Activated T-cell treated with anti-CD3 and anti-CD28 coated beads for 48 hours (primary cell): ENCODE data around the gene ZNF205.
"Not testable (repeated sequence)": the region's sequence is repeated elsewhere in the genome, so short reads cannot be mapped to it uniquely, and the experiment has no call there.

Source experiments
- DNase-seq: peaks from one replicate; pipeline ENCODE4 v3.0.0-alpha.2; 2020; ENCODE audit warnings: low read depth

The ZNF205 gene

GRCh38 chr16:3149630-3150345 lies 37.4 kb downstream of the ZNF205 start:
- DNase-seq: no peak

GRCh38 chr16:3150346-3151218 lies 38.2 kb downstream of the ZNF205 start:
- DNase-seq: peak; percentile 99

GRCh38 chr16:3152027-3152276 lies 39.6 kb downstream of the ZNF205 start:
- DNase-seq: no peak

GRCh38 chr16:3152277-3152990 lies 40.0 kb downstream of the ZNF205 start:
- peak; percentile 90 for DNase-seq

- no peak for DNase-seq
These were observed 40.6 kb downstream of the ZNF205 start for GRCh38 chr16:3152991-3153368.

GRCh38 chr16:3155181-3155580 lies 42.8 kb downstream of the ZNF205 start:
- DNase-seq: no peak

GRCh38 chr16:3155972-3156371 lies 43.6 kb downstream of the ZNF205 start:
- DNase-seq: no peak

- no peak for DNase-seq
These were observed 45.0 kb downstream of the ZNF205 start for GRCh38 chr16:3157229-3158025.

- no peak for DNase-seq
These were observed 45.7 kb downstream of the ZNF205 start for GRCh38 chr16:3158026-3158509.

GRCh38 chr16:3158510-3159314 lies 46.3 kb downstream of the ZNF205 start:
- DNase-seq: peak; percentile 78

GRCh38 chr16:3161235-3162018 lies 49.0 kb downstream of the ZNF205 start:
- DNase-seq: no peak

- no peak for DNase-seq
These were observed 52.0 kb downstream of the ZNF205 start for GRCh38 chr16:3164121-3164991.

- no peak for DNase-seq
These were observed 52.9 kb downstream of the ZNF205 start for GRCh38 chr16:3165111-3165822.

GRCh38 chr16:3166505-3166886 lies 54.1 kb downstream of the ZNF205 start:
- DNase-seq: no peak

GRCh38 chr16:3168729-3169128 lies 56.3 kb downstream of the ZNF205 start:
- DNase-seq: not testable (repeated sequence)
